Heart left ventricle (tissue), 13 donors: ENCODE results near the gene IFNL4.

Source experiments
- CTCF ChIP-seq, 12 donors: fragments of 200-600 bp; sonication (generic) in 4 of 12; IDR thresholded peaks; one replicate each; pipeline versions ENCODE4 v1.5.0 to v1.8.0; 2018 to 2022; ENCODE audit warnings: antibody characterized with exemption in 12 of 12, mild to moderate bottlenecking in 5 of 12
- POLR2A ChIP-seq, 2 donors: fragments of 450-650 bp; IDR thresholded peaks; one replicate each; pipeline ENCODE4 v1.6.1; 2017; ENCODE audit warnings: antibody characterized with exemption in 2 of 2, mild to moderate bottlenecking in 2 of 2, moderate library complexity in 2 of 2
- donor health status: ischemic (EF 13 %, LVEDD 7.1; RV severe dilation, severe dysfunction).
- donor health status: DM: no; HTN: yes; CAD: no.
- donor health status: DM: no; HTN: no; CAD: no.
- donor health status: ischemic (EF 25% LVEDD 6.9; RV normal size, moderate dysfunction).
- donor health status: ischemic (EF 25% LVEDD 5.7; RV mildly dilated, moderate dysfunction).
- donor health status: ischemic (EF 35%, LVEDD 5.7; RV mildly dilated, moderate dysfunction).
- donor health status: nonischemic (EF 11% LVEDD 7.7; RV severe dilation, severe dysfunction).
- donor health status: DM: yes; HTN: yes; CAD: no.
- donor health status: PGD.
- donor health status: ischemic (EF 29% LVEDD 5.4; RV normal size, mild dysfunction).
- donor health status: nonischemic (EF 23%, LVEDD 6.1; RV moderate dilation, normal function).

GRCh38 chr19:39253374-39254149 lies 4.9 kb upstream of the IFNL4 start:
- TF ChIP-seq CTCF (IDR thresholded peaks at IDR 0.05) (no peak), POLR2A (IDR thresholded peaks at IDR 0.05) (no peak)
